Upper lobe of right lung (tissue), 1 donor: Measurements from ENCODE around the gene ZNF275. TPM values are rescaled to one million over a fixed set of nuclear protein-coding genes. Genes with fewer than 3 reads are reported as not detected.
"Not testable (repeated sequence)": the region's sequence is repeated elsewhere in the genome, so short reads cannot be mapped to it uniquely, and the experiment has no call there.

Experiments used
- ATAC-seq: fragments of 200-7000 bp; cut with Tn5 transposase; one replicate; pipeline ENCODE4 v1.9.1; 2020; ENCODE audit warnings: mild to moderate bottlenecking, moderate library complexity
- DNase-seq: peaks from one replicate; pipeline ENCODE4 v3.0.0-alpha.2; 2020
- H3K27ac ChIP-seq: fragments of 200-600 bp; one replicate; pipeline ENCODE4 v1.8.0; 2022
- H3K27me3 ChIP-seq: fragments of 200-600 bp; one replicate; pipeline ENCODE4 v1.8.0; 2022; ENCODE audit warnings: mild to moderate bottlenecking
- H3K36me3 ChIP-seq: fragments of 200-600 bp; one replicate; pipeline ENCODE4 v1.8.0; 2022
- H3K4me1 ChIP-seq: fragments of 200-600 bp; one replicate; pipeline ENCODE4 v1.8.0; 2022
- H3K4me3 ChIP-seq: fragments of 200-600 bp; one replicate; pipeline ENCODE4 v1.8.0; 2022; ENCODE audit warnings: mild to moderate bottlenecking
- H3K9me3 ChIP-seq: fragments of 200-600 bp; one replicate; pipeline ENCODE4 v1.8.0; 2022
- CTCF ChIP-seq: fragments of 200-600 bp; IDR thresholded peaks from one replicate; pipeline ENCODE4 v1.8.0; 2022; ENCODE audit warnings: antibody characterized with exemption
- intact Hi-C: fragments of 100-400 bp; cut with DNase I; formaldehyde crosslinking; loops from one replicate; pipeline ENCODE4 v1.11.0; 2022
- total RNA-seq: library from RNA; stranded (reverse); fragmentation: NEBNext Ultra II Directional; extraction: Animal tissue kit (Norgen Biotek cat#: 25700); gene quantifications from one replicate; pipeline ENCODE4 v1.2.1, GENCODE V29; 2021
- donor health status: DM: no; HTN: yes; CAD: no; lungs with severe emphysema.

The ZNF275 gene
- total RNA-seq, 1 donor from 2014 or later: 9.0 TPM

- no peaks in the 10 kb centered on the region for H3K36me3 ChIP-seq
- H3K4me3 ChIP-seq: no peak overlapping the region
- ATAC-seq (peak; percentile 54), DNase-seq (no peak)
- intact Hi-C loops: no loop called here
- H3K4me1 ChIP-seq: no peaks in the 10 kb centered on the region
- TF ChIP-seq CTCF: no peak
- H3K27me3 ChIP-seq: no peaks in the 10 kb centered on the region
- no peak overlapping the region for H3K27ac ChIP-seq
- H3K9me3 ChIP-seq: no peaks in the 10 kb centered on the region
Observed at GRCh38 chrX:153381684-153382532, 48.0 kb downstream of the ZNF275 start.

GRCh38 chrX:153382563-153383482 lies 48.9 kb downstream of the ZNF275 start:
- no peaks in the 10 kb centered on the region for H3K36me3 ChIP-seq
- no peaks in the 10 kb centered on the region for H3K4me1 ChIP-seq
- no peaks in the 10 kb centered on the region for H3K27me3 ChIP-seq
- no peak for TF ChIP-seq CTCF
- no peak for DNase-seq
- ATAC-seq: no peak
- no peaks in the 10 kb centered on the region for H3K9me3 ChIP-seq
- H3K27ac ChIP-seq: no peak overlapping the region
- no peak overlapping the region for H3K4me3 ChIP-seq
- intact Hi-C loops: no loop called here

GRCh38 chrX:153384390-153384789 lies 50.4 kb downstream of the ZNF275 start:
- TF ChIP-seq CTCF: no peak
- no peak overlapping the region for H3K27ac ChIP-seq
- no peak overlapping the region for H3K4me3 ChIP-seq
- H3K9me3 ChIP-seq: no peaks in the 10 kb centered on the region
- no peaks in the 10 kb centered on the region for H3K4me1 ChIP-seq
- intact Hi-C loops: no loop called here
- ATAC-seq: no peak
- no peaks in the 10 kb centered on the region for H3K36me3 ChIP-seq
- DNase-seq: no peak
- H3K27me3 ChIP-seq: no peaks in the 10 kb centered on the region

GRCh38 chrX:153384973-153385372 lies 51.0 kb downstream of the ZNF275 start:
- intact Hi-C loops, H3K4me3 ChIP-seq, DNase-seq, ATAC-seq, H3K9me3 ChIP-seq, H3K36me3 ChIP-seq, H3K27ac ChIP-seq, H3K27me3 ChIP-seq, H3K4me1 ChIP-seq: not testable (repeated sequence)

GRCh38 chrX:153386097-153386496 lies 52.1 kb downstream of the ZNF275 start:
- DNase-seq (no peak), ATAC-seq (no peak)
- no peak for TF ChIP-seq CTCF
- Histone ChIP-seq H3K4me3 (no peak overlapping the region), H3K27ac (no peak overlapping the region), H3K4me1 (no peaks in the 10 kb centered on the region), H3K36me3 (no peaks in the 10 kb centered on the region), H3K27me3 (no peaks in the 10 kb centered on the region), H3K9me3 (no peaks in the 10 kb centered on the region)
- intact Hi-C loops: no loop called here

GRCh38 chrX:153387345-153387744 lies 53.4 kb downstream of the ZNF275 start:
- TF ChIP-seq CTCF: no peak
- H3K4me3 ChIP-seq: no peak overlapping the region
- DNase-seq (no peak), ATAC-seq (no peak)
- H3K27ac ChIP-seq: no peak overlapping the region
- no peaks in the 10 kb centered on the region for H3K36me3 ChIP-seq
- H3K27me3 ChIP-seq: no peaks in the 10 kb centered on the region
- intact Hi-C loops: no loop called here
- H3K4me1 ChIP-seq: no peaks in the 10 kb centered on the region
- H3K9me3 ChIP-seq: no peaks in the 10 kb centered on the region
